GM12864 (cell line): ENCODE measurements around the gene HNRNPA2B1.
"Not testable (repeated sequence)": the region's sequence is repeated elsewhere in the genome, so short reads cannot be mapped to it uniquely, and the experiment has no call there.

Experiments
- DNase-seq: peaks from one replicate; pipeline ENCODE4 v3.0.0-alpha.2; 2011; ENCODE audit warnings: low read depth
- H3K4me3 ChIP-seq: 2 replicates; pipeline ENCODE4 v1.5.1; 2011; ENCODE audit warnings: mild to moderate bottlenecking, low read depth, low read length, control low read depth
- CTCF ChIP-seq: IDR thresholded peaks from 2 replicates; pipeline ENCODE4 v1.5.1; 2011; ENCODE audit warnings: low read depth, mild to moderate bottlenecking, moderate library complexity, low read length, control low read depth, inconsistent platforms; ENCODE audit errors: missing control alignments

The HNRNPA2B1 gene

GRCh38 chr7:26157520-26158105, 42.9 kb downstream of the HNRNPA2B1 start:
- no peak for TF ChIP-seq CTCF
- H3K4me3 ChIP-seq = peak overlapping the region; percentile 37; the same call in 1 of the 2 replicates
- DNase-seq = no peak

GRCh38 chr7:26156451-26157420, 43.8 kb downstream of the HNRNPA2B1 start:
- TF ChIP-seq CTCF = no peak
- DNase-seq = peak; percentile 65
- peak overlapping the region; percentile 37 for H3K4me3 ChIP-seq

GRCh38 chr7:26155531-26156375, 44.8 kb downstream of the HNRNPA2B1 start:
- peak overlapping the region; percentile 18; the same call in 1 of the 2 replicates for H3K4me3 ChIP-seq
- no peak for TF ChIP-seq CTCF
- no peak for DNase-seq

GRCh38 chr7:26153823-26154783, 46.4 kb downstream of the HNRNPA2B1 start:
- no peak for DNase-seq
- peak overlapping the region; percentile 78 for H3K4me3 ChIP-seq
- no peak for TF ChIP-seq CTCF

GRCh38 chr7:26153241-26153822, 47.2 kb downstream of the HNRNPA2B1 start:
- no peak for TF ChIP-seq CTCF
- no peak for DNase-seq
- peak overlapping the region; percentile 78 for H3K4me3 ChIP-seq

- H3K4me3 ChIP-seq = peak overlapping the region; percentile 78
- not testable (repeated sequence) for DNase-seq
Measured at GRCh38 chr7:26152782-26153240, 47.7 kb downstream of the HNRNPA2B1 start.
